Measurements from ENCODE around the gene CLNS1A. TPM values are rescaled to one million over a fixed set of nuclear protein-coding genes. Genes with fewer than 3 reads are reported as not detected.
A peak's percentile ranks its signal among the peaks of the same experiment; 100 is the strongest.

CLNS1A gene
- total RNA-seq, 2 experiments from 2014 or later: 186 to 189 TPM

DNA sequence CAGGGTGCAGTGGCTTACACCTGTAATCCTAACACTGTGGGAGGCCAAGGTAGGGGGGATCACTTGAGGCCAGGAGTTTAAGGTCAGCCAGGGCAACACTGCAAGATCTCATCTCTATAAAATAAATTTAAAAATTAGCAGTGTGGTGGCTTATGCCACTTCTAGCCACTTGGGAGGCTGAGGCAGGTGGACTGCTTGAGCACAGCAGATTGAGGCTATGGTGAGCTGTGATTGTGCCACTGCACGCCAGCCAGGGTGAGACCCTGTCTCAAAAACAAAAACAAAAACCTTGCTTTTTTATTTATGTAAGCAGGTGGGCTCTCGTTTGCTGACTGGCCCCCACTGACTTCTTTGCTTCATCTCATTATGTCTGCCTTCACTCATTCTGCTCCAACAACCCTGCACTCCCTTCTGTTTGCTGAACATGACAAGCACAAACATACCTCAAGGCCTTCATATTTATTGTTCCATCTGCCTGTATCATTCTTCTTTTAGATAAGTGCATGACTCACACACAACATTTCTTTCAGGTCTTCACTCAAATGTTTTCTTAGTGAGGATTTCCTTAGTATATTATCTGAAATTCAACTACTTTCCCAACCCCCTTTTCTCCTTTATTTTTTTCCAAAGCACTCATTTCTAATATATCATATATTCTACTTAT, 32.4 kb upstream of the CLNS1A start:
- ATAC-seq: no peak
- H3K27me3 Mint-ChIP-seq: no peaks in the 10 kb centered on the region
- H3K27ac Mint-ChIP-seq: peak overlapping the region; percentile 53
- ChIA-PET CTCF (no interaction called here), POLR2A (no interaction called here)
- DNase-seq: no peak
- intact Hi-C loops (cut with micrococcal nuclease): no loop called here
- TF ChIP-seq, protein P1, sequence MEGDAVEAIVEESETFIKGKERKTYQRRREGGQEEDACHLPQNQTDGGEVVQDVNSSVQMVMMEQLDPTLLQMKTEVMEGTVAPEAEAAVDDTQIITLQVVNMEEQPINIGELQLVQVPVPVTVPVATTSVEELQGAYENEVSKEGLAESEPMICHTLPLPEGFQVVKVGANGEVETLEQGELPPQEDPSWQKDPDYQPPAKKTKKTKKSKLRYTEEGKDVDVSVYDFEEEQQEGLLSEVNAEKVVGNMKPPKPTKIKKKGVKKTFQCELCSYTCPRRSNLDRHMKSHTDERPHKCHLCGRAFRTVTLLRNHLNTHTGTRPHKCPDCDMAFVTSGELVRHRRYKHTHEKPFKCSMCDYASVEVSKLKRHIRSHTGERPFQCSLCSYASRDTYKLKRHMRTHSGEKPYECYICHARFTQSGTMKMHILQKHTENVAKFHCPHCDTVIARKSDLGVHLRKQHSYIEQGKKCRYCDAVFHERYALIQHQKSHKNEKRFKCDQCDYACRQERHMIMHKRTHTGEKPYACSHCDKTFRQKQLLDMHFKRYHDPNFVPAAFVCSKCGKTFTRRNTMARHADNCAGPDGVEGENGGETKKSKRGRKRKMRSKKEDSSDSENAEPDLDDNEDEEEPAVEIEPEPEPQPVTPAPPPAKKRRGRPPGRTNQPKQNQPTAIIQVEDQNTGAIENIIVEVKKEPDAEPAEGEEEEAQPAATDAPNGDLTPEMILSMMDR (IDR thresholded peaks at IDR 0.05): no peak
- H3K4me3 Mint-ChIP-seq: no peak overlapping the region
- no peaks in the 10 kb centered on the region for H3K9me3 Mint-ChIP-seq
- no peaks in the 10 kb centered on the region for H3K4me1 Mint-ChIP-seq (ENCODE audit: low read depth)
- peaks cover 35% of the 10 kb centered on the region for H3K36me3 Mint-ChIP-seq (ENCODE audit: low read depth)

DNA sequence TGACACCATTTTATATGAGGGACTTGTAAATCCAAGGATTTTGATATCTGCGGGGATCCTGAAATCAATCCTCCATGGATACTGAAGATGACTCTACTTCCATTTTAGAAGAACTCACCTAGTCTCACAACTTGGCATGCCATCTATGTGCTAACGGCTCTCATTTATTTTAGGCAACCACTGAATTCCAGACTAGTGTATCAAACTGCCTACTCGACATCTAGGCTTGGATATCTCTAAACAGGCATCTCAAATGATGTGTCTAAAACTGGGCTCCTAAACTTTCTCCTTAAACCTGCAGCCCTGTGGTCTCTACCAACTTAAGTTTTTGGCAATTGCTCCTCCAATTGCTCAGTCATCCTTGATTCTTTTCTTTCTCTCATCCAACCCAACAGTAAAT, 31.2 kb upstream of the CLNS1A start:
- Mint-ChIP-seq H3K27me3 (no peaks in the 10 kb centered on the region), H3K4me1 (ENCODE audit: low read depth) (no peaks in the 10 kb centered on the region), H3K4me3 (no peak overlapping the region), H3K36me3 (ENCODE audit: low read depth) (peaks cover 28% of the 10 kb centered on the region), H3K9me3 (no peaks in the 10 kb centered on the region), H3K27ac (no peak overlapping the region)
- POLR2A ChIA-PET: no interaction called here
- ATAC-seq: no peak
- TF ChIP-seq, protein P1 (IDR thresholded peaks at IDR 0.05): no peak
- intact Hi-C loops (cut with micrococcal nuclease): no loop called here
- CTCF ChIA-PET: no interaction called here
- no peak for DNase-seq

DNA sequence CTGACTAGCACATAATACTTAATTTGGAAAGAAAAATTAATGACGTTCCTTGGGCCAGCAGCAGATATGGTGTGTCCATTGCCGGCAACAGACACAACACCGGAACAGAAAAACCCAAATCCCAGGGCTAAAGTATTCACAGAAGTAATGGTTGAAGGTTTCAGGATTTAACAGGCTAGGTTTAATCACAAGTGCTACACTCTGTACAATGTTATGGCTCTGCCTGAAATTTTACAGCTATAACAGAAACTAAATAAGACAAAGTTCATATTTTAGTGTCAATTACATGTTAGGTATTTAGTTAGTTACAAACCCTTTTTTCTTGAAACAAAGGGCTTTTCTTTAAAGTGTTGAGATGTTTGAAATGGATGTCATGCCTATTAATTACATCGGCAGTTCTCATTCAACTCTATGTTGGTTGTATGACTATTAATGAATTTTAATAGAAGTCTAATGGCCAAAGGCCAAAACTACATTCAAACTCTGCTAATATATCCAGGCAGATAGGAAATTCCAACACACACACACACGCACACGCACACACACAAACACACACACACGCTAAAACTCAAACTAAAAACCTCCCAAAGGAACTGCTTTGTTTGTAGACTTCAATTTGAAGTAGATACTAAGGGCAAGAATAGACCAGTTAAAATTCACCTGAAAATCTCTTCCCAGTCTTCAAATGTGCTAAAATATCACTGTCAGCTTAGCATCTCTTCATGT, 27.8 kb upstream of the CLNS1A start:
- intact Hi-C loops (cut with micrococcal nuclease): no loop called here
- Mint-ChIP-seq H3K9me3 (no peaks in the 10 kb centered on the region), H3K27ac (no peak overlapping the region), H3K4me1 (ENCODE audit: low read depth) (no peaks in the 10 kb centered on the region), H3K27me3 (no peaks in the 10 kb centered on the region), H3K36me3 (ENCODE audit: low read depth) (peaks cover 14% of the 10 kb centered on the region), H3K4me3 (no peak overlapping the region)
- ChIA-PET POLR2A (interaction anchor here (0.7 kb wide), 1 partner anchor 1768 kb away, joined by 3 read pairs; no protein-coding TSS in a partner anchor), CTCF (no interaction called here)
- TF ChIP-seq, protein P1 (IDR thresholded peaks at IDR 0.05): no peak
- ATAC-seq: no peak
- no peak for DNase-seq

DNA sequence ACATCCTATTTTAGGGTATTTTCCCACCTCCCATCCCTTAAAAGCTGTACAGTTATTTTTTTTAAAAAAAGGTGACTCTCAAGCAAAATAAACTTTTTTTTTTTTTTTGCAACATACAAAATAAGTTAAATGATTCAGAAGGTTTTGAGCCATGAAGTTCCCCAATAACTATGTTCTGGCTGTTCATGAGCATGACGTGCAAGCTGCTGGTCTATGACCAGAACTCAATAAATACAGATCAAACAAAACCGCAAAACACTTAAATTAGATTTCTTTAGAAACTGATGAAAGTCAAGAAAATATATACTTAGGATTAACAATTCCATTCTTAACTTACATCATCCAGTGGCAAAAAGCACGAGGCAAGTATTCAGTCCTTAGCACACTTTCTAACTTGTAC, 24.1 kb upstream of the CLNS1A start:
- intact Hi-C loops (cut with micrococcal nuclease): no loop called here
- CTCF ChIA-PET: no interaction called here

DNA sequence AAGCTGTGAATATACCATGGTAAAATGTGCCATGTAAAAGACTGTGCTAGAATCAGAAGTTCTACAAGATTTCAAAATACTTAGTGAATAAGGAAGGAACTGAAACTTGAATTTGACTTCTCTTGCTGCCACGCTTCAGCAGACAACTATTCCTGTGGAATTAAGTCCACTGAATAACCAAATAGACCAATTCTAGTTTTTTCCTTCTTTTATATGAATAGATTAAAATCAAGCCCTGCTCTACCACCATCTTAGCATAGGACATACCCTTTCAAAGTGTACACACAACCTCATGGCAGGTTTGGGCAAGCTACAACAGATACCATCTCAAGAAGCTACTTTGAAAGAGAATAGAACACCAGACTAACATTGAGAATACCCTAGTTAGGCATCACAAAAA, 23.4 kb upstream of the CLNS1A start:
- Mint-ChIP-seq H3K27ac (no peak overlapping the region), H3K4me1 (ENCODE audit: low read depth) (no peaks in the 10 kb centered on the region), H3K27me3 (no peaks in the 10 kb centered on the region), H3K4me3 (no peak overlapping the region), H3K36me3 (ENCODE audit: low read depth) (no peaks in the 10 kb centered on the region), H3K9me3 (no peaks in the 10 kb centered on the region)
- ChIA-PET CTCF (no interaction called here), POLR2A (no interaction called here)
- DNase-seq (no peak), ATAC-seq (no peak)
- TF ChIP-seq, protein P1 (IDR thresholded peaks at IDR 0.05): no peak
- intact Hi-C loops (cut with micrococcal nuclease): no loop called here

More for the DNA sequence above, 24.1 kb upstream of the CLNS1A start:
- H3K4me3 Mint-ChIP-seq: no peak overlapping the region
- no peak overlapping the region for H3K27ac Mint-ChIP-seq
- DNase-seq: no peak
- H3K9me3 Mint-ChIP-seq: no peaks in the 10 kb centered on the region
- no peaks in the 10 kb centered on the region for H3K27me3 Mint-ChIP-seq
- H3K36me3 Mint-ChIP-seq (ENCODE audit: low read depth): no peaks in the 10 kb centered on the region
- TF ChIP-seq, protein P1 (IDR thresholded peaks at IDR 0.05): no peak
- H3K4me1 Mint-ChIP-seq (ENCODE audit: low read depth): no peaks in the 10 kb centered on the region
- no peak for ATAC-seq
- POLR2A ChIA-PET: no interaction called here
